Liver (tissue), 3 donors: ENCODE results near the gene ISX.

ENCODE experiments used
- CTCF ChIP-seq: fragments of 150-350 bp; IDR thresholded peaks from 2 replicates; pipeline ENCODE4 v1.5.1; 2017; ENCODE audit warnings: improper control_type of control experiment, low read depth, low read length; ENCODE audit not compliant: missing input control
- GABPA ChIP-seq, 2 donors: IDR thresholded peaks in 1 of 2; conservative IDR thresholded peaks in 1 of 2; 2 replicates each; pipeline ENCODE4 v1.6.1; 2016; ENCODE audit warnings: antibody characterized with exemption in 2 of 2, mild to moderate bottlenecking in 1 of 2, moderate library complexity in 1 of 2
- JUND ChIP-seq, 2 donors: IDR thresholded peaks; 2 replicates each; pipeline ENCODE4 v1.6.1; 2016; ENCODE audit warnings: antibody characterized with exemption in 2 of 2
- donor health status: healthy.
- donor health status: healthy.

GRCh38 chr22:35016909-35017308 is 49.0 kb upstream of the ISX start:
- TF ChIP-seq JUND (IDR thresholded peaks at IDR 0.05) = no peak
- no peak for TF ChIP-seq CTCF
- no peak for TF ChIP-seq GABPA (IDR thresholded peaks at IDR 0.05 in 1 of 2, conservative IDR thresholded peaks at IDR 0.05 in 1 of 2)
